LHCN-M2 (cell line): ENCODE data around the gene PLEKHG2. TPM values are rescaled to one million over a fixed set of nuclear protein-coding genes. Genes with fewer than 3 reads are reported as not detected.
A peak's percentile ranks its signal among the peaks of the same experiment; 100 is the strongest.

Experiments used
- DNase-seq: peaks from one replicate; pipeline ENCODE4 v3.0.0-alpha.2; 2012; ENCODE audit warnings: low read depth
- total RNA-seq: library from RNA; depleted of rRNA; stranded (reverse); fragments of >200 nt; gene quantifications from 2 replicates; pipeline ENCODE4 v1.2.3, GENCODE V29; 2014

PLEKHG2 gene
- total RNA-seq, 1 experiment from 2014 or later = 23.4 TPM

DNA sequence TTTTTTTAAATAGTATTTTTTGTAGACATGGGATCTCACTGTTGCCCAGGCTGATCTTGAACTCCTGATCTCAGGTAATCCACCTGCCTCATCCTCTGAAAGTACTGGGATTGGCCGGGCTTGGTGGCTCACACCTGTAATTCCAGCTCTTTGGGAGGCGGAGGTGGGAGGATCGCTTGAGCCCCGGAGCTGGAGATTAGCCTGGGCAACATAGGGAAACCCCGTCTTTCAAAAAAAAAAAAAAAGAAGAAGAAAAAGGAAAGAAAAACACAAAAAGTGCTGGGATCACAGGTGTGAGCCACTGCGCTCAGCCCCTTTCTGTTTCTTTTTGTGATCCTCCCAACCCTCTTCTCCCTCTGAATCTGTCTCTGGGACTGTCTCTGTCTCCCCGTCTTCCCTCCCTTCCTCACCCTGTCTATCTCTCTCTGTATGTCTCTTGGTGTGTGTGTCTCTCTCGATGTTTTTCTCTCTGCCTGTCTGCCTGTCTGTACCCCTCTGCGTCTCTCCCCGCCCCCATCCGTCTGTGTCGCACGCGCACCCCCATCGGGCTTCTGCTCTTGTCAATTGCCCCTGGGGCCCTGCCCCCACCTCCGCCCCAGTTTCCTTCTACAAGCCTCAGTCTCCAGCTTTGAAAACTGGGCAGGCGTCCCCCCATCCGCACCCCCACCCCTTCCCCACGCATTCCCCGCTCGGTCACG lies 6.4 kb upstream of the PLEKHG2 start:
- peak; percentile 47 for DNase-seq

DNA sequence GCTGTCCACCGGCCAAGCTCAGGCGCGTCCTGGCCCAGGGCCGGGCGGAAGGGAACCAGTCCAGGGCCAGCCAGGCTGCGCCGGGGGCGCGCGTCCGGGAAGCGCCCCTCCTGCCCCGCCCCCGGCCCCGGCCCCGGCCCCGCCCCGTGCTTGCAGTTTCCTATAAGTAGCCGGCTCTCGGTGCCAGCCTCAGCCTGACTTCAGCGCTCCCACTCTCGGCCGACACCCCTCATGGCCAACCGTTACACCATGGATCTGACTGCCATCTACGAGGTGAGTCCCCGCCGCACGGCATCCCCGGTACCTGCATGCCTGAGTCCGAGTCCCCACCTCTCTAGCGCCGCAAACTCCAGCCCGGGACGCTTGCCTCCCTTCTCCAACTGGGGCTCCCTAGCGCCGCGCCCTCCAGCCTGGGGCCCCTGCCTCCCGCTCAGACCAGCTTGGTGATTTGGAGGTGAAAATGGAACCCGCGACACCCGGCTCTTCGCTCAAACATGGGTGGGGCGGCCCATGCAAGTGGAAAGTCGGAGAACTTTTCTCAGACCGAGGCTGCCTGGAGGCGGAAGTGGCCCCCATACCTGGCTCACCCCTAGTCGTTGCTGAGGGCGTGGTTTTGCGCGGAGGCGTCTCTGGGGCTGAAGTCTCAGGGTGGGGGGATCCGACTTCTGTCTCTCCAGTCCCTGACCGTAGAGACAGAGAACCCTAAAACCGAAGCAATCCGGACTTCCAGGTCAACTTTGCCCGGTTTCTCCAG lies 5.6 kb upstream of the PLEKHG2 start, which contains the start of gene ZFP36:
Gene ZFP36, plus strand, starts transcription at position 192 of the 754 bp plus-strand sequence. Its CDS starts 58 bp downstream, at position 250.
- DNase-seq = peak; percentile 80

DNA sequence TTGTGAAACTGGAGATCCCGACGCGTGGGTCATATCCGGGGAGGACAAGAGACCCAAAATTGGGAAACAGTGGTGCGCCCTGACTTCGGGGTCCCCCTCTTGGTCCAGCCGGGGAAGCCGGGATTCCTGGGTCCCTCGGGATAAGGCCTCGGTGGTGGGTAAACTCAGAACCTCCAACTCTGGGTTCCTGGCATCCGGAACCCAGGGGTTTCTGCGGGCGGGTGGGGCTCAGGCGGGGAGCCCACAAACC lies 5.1 kb upstream of the PLEKHG2 start:
- DNase-seq = peak; percentile 52

DNA sequence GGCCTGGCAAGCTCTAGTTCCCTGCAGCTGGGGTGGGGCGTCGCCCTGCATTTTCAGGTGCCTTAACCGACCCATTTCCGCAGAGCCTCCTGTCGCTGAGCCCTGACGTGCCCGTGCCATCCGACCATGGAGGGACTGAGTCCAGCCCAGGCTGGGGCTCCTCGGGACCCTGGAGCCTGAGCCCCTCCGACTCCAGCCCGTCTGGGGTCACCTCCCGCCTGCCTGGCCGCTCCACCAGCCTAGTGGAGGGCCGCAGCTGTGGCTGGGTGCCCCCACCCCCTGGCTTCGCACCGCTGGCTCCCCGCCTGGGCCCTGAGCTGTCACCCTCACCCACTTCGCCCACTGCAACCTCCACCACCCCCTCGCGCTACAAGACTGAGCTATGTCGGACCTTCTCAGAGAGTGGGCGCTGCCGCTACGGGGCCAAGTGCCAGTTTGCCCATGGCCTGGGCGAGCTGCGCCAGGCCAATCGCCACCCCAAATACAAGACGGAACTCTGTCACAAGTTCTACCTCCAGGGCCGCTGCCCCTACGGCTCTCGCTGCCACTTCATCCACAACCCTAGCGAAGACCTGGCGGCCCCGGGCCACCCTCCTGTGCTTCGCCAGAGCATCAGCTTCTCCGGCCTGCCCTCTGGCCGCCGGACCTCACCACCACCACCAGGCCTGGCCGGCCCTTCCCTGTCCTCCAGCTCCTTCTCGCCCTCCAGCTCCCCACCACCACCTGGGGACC lies 4.6 kb upstream of the PLEKHG2 start:
- DNase-seq = no peak

DNA sequence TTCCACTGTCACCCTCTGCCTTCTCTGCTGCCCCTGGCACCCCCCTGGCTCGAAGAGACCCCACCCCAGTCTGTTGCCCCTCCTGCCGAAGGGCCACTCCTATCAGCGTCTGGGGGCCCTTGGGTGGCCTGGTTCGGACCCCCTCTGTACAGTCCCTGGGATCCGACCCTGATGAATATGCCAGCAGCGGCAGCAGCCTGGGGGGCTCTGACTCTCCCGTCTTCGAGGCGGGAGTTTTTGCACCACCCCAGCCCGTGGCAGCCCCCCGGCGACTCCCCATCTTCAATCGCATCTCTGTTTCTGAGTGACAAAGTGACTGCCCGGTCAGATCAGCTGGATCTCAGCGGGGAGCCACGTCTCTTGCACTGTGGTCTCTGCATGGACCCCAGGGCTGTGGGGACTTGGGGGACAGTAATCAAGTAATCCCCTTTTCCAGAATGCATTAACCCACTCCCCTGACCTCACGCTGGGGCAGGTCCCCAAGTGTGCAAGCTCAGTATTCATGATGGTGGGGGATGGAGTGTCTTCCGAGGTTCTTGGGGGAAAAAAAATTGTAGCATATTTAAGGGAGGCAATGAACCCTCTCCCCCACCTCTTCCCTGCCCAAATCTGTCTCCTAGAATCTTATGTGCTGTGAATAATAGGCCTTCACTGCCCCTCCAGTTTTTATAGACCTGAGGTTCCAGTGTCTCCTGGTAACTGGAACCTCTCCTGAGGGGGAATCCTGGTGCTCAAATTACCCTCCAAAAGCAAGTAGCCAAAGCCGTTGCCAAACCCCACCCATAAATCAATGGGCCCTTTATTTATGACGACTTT lies 3.9 kb upstream of the PLEKHG2 start:
- peak; percentile 50 for DNase-seq

DNA sequence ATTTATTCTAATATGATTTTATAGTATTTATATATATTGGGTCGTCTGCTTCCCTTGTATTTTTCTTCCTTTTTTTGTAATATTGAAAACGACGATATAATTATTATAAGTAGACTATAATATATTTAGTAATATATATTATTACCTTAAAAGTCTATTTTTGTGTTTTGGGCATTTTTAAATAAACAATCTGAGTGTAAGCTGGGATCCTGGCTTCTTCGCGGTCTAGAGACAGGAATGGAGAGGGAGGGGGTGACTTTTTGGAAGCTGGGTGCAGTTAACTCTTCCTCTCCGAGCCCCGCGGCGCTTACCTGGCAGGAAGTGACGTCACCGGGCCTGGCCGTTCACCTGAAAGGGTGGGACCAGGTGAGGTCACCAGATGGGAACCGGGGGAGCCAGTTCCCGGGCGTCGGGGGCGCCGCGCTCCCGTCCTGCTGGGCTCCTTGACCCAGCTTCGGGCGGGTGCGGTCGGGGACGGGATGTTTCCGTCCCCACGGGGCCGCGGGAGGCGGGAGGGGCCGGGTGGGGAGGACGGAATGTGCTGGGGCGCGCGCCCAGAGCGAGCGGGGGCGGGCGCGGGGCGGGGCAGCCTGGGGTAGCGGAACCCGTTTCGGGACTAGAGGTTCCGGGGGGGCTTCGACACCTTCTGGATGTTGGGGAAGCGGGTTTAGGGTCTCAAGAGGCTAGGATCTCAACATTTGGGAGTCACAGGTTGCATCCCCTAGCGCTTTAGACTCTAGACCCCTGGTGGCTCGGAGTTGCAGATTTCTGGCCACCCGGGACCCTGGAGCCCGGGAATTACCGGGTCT lies 3.1 kb upstream of the PLEKHG2 start:
- DNase-seq = peak; percentile 74

DNA sequence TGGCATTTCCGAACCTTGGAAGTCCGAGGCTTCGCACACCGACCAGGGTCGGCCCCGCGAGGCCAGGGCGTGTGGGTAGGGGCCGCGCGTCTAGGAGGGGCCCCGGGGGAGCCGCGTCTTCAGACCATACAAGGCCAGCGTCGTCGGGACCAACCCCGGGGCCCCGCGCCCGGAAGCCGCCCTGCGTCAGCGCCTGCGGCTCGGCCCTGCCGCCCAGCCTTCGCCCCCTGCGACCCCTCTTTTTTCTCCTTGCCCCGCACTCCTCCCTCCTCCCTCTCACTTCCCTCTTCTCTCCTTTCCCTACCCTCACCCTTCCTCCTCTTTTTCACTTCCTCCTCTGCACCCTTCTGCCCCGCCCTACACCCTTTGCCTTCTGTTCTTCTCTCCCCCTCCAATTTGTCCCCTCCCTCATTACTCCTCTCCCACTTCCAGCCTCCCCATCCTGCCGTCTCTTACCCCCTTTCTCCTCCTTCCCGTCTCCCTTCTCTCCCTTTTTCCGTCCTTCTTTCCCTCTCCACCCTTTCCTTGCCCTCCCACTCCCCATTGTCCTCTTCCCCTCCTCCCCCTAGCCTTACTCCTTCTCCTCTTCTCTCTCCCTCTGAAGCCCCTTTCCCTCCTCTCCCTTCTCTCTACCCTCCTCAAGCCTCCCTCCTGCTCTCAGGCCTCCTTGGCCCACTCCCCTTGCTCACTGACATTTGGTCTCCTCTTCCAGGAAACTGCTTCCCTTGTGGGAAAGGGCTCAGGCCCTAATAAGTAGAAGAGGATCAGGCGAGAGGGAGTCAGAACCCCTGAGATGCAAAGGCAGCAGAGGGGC lies 2.2 kb upstream of the PLEKHG2 start:
- peak; percentile 60 for DNase-seq

DNA sequence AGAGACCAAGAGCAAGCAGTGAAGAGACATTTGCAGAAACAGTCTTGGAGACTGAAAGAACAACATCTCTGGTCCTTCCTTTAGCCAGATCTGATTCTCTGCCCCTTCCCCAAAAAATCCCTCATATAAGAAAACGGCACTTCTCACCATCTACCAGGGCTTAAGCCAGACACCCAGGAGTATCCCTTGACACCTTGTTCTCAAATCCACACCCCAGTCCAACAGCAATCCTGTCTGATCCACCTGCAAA lies 1.7 kb upstream of the PLEKHG2 start:
- DNase-seq = no peak

DNA sequence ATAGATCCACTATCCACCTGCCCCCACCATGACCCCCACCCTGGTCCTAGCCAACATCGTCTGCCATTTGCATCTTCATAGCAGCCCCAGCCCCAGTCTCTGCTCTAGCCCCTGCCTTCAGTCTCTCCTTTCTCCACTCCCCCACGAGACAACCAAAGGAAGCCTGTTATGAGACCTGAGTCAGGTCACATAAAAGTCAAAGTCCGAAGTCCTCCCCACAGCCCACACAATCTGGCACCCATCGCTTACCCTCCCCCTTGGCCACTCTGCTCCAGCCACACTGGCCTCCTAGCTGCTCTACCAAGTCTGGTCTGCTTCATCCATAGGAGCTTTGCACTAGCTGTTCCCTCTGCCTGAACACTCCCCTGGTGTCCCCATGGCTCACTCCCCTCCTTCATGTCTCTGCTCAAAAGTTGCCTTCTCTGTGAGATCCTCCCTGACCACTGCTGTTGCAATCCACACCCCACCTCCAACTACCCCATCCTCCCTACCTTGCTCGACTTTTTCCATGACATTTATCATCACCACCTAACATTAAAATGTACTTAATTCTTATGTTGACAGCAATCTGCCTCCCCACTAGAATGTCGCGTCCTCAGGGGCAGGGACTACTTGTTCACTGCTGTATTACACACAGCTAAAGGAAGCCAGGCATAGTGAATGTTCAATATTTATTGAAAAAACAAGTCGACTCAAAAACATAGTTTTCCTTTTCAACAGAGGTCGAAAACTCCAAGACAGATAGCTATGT lies 1.2 kb upstream of the PLEKHG2 start:
- DNase-seq = no peak

DNA sequence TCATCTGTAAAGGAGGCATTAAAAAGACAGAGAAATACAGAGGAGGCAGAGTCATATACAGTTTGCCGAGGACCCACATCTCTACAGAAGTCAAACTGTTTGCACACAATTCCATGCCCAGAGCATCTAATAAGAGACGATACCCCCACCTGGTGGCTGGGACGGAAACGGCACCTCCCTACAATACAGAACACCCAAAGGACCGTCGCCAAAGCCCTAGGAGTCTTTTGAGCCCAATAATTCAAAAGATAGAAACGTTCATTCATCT lies 703 bp upstream of the PLEKHG2 start:
- DNase-seq = peak; percentile 93

DNA sequence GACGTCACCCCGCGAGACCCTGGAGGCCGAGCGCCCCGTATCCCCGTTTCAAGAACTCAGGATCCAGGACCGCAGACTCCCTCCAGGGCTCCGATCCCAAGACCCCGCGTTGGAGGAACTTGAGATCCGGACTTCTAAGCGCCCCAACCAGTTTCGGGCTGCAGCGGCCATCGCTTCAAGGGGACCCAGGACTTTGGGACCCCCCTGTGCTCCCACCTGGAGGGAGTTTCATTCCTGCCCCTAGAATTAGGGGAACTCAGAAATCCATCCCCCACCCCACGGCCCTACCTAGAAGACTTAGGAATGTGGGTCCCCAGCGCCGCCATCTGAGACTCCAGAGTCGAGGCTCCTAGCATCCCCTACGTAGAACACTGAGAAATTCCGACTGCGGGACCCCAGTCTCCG lies 400 bp downstream of the PLEKHG2 start:
- DNase-seq = no peak

DNA sequence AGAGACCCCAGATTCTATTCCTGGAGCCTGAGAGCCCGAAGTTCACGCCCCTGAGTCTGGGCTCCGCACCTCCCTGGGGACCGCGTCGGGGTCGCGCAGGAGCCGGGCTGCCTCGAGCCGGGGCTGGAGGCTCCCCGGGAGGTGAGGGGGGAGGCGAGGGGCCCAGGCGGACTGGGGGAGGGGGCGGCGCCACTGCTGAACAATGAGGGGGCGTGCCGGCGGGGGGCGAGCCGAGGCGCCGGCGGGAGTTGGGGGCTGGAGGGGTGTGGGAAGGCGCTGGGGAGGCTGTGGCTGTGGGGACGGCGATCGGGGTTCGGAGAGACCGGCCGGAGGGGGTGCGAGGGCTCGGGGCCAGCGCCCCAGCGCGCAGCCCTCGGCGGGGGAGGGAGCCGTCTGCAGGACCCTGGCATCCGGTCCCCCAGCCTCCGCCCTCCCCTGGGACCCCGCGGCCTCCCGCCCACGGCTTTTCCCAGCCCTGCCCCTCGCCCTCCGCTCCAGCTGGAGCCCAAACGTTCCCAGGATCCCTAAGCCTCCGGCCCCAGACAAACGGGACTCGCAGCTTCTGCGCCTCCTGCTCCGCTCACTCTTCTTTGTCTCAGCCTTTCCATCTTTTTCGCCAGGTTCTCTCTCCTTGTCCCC lies 922 bp downstream of the PLEKHG2 start:
- DNase-seq = peak; percentile 66

DNA sequence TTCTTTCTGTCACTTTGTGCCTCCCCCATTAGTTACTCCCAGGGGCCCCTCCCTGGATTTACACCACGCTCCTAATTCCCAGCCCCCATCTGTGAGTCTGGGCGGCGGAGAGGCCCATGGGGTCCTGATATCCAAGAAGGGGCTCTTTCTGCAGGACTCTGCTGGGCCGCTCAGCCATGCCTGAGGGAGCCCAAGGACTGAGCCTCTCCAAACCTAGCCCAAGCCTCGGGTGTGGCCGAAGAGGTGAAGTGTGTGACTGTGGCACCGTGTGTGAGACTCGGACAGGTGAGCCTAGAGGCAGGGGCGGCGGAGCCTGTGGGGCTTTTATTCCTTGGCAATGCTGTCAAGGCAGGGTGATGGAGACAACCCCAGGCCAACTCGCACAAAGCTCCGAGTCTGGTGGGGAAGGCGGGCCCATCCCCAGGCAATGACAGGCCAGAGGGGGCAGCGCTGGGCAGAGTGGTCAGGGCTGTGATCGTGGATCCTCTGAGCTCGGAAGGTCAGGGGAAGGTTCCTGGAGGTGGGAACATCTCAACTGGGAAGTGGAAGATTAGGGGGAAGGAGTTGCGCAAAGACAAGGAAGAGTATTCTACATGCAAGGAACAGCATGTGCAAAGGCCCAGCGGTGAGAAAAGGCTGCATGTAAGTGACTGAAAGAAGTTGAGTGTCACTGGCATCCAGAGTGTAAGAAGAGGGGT lies 1.6 kb downstream of the PLEKHG2 start:
- DNase-seq = no peak

DNA sequence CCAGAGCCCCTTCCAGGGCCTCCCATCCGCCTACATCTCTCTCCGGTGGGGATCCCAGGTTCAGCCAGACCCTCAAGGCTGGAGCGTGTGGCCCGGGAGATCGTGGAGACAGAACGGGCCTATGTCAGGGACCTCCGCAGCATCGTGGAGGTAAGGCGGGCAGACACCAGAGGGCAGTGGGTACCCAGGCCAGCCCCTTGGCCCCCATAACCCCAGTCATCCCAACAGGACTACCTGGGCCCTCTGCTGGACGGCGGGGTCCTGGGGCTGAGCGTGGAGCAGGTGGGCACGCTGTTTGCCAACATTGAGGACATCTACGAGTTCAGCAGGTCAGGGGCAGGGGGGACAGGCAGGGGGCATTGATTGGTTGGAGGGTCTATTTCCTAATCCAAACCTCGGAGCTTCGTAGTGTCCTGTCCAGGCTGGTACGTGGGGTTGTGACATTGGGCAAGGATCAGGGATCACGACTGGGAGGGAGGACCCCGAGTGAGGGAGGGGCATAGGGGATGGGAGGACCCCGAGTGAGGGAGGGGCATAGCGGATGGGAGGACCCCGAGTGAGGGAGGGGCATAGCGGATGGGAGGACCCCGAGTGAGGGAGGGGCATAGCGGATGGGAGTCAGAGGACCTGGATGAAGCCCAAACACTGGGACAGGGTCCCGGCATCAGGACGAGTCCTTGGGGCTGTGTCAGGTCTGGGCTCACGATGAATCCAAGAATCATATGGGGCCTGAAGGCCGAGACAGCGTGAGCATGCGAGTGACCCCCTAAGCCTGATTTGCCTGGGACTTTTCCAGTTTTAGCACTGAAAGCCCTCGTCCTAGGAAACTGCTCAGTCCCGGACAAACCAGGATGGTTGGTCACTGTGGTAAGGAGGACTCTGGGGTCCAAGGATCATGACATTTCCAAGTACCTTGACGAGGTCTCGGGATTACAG lies 2.9 kb downstream of the PLEKHG2 start:
- DNase-seq = no peak

DNA sequence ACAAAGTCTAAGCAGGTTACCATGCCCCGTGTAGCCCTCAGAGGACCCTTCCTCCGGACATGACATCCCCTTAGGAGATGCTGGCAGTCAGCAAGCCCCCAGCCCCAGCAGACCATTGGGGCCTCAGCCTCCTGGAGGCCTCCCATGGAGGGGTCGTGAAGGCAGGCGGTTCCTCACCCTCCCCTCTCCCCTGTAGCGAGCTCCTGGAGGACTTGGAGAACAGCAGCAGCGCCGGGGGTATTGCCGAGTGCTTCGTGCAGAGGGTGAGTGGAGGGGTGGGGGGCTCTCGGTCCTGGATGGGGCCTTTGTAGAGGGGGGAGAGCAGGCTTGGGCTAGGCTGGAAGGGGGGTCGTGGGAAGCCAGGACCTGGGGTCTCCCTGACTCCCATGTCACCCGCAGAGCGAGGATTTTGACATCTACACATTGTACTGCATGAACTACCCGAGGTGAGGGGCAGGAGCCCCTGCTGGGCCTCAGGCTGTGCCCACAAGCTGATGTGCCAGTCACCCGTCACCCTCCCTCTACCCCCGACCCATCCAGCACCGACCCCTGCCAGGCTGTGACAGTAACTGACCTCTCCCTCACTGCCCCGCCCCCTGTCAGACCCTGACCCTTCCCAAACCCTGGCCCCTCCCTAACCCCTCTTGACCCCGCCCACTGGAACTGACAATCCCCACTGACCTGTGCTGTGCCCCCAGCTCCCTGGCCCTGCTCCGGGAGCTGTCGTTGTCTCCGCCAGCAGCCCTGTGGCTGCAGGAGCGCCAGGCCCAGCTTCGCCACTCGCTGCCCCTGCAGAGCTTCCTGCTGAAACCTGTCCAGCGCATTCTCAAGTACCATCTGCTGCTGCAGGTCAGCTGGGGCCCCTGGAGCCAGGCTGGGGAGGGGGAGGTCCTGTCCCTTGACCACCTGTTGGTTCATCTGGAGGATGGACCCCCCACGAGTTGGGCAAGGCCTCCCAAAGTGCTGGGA lies 4.0 kb downstream of the PLEKHG2 start:
- no peak for DNase-seq

DNA sequence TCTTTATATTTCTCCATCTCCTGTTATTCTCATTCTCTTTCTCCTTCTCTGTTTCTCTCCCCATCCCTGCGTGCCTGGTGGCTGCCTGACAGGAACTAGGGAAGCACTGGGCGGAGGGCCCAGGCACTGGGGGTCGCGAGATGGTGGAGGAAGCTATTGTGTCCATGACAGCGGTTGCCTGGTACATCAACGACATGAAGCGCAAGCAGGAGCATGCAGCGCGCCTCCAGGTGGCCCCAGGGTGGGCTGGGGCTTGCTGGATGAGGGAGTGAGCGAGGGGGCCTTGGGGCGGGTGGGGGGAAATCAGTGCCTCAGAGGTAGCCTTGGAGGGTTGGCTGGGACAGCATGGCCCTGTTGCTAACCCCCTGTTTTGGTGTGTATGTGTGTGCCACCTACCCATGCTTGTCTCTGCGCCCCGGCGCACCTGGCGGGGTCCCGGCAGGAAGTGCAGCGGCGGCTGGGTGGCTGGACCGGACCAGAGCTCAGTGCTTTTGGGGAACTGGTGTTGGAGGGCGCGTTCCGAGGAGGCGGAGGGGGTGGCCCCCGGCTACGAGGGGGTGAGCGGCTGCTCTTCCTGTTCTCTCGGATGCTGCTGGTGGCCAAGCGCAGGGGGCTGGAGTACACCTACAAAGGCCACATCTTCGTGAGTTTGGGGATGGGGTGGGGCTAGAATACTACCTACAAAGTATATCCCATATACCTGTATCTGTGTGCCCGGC lies 5.2 kb downstream of the PLEKHG2 start:
- DNase-seq = no peak
